Neuronal stem cell (in vitro differentiated cells): Measurements from ENCODE around the gene MEX3A.
"Not testable (repeated sequence)": the region's sequence is repeated elsewhere in the genome, so short reads cannot be mapped to it uniquely, and the experiment has no call there.

Experiments
- DNase-seq: peaks from one replicate; pipeline ENCODE4 v3.0.0-alpha.2; 2013; ENCODE audit warnings: low spot score
- H2AFZ ChIP-seq: one replicate; pipeline ENCODE4 v1.6.1; 2013; ENCODE audit warnings: mild to moderate bottlenecking, low read length, inconsistent platforms
- H2AK5ac ChIP-seq: 2 replicates; pipeline ENCODE4 v1.6.1; 2013; ENCODE audit warnings: low read depth, mild to moderate bottlenecking, inconsistent platforms, low read length, moderate library complexity, mixed read lengths
- H2BK120ac ChIP-seq: 2 replicates; pipeline ENCODE4 v1.6.1; 2013; ENCODE audit warnings: low read depth, mild to moderate bottlenecking, inconsistent platforms, low read length, moderate library complexity, mixed read lengths
- H2BK12ac ChIP-seq: one replicate; pipeline ENCODE4 v1.6.1; 2013; ENCODE audit warnings: low read length, inconsistent platforms
- H2BK15ac ChIP-seq: 2 replicates; pipeline ENCODE4 v1.6.1; 2013; ENCODE audit warnings: mild to moderate bottlenecking, low read length, inconsistent platforms, mixed read lengths
- H2BK5ac ChIP-seq: one replicate; pipeline ENCODE4 v1.6.1; 2013; ENCODE audit warnings: inconsistent platforms, mild to moderate bottlenecking, low read length, moderate library complexity
- H3K14ac ChIP-seq: one replicate; pipeline ENCODE4 v1.6.1; 2013; ENCODE audit warnings: low read length, inconsistent platforms
- H3K18ac ChIP-seq: 2 replicates; pipeline ENCODE4 v1.6.1; 2013; ENCODE audit warnings: low read length, inconsistent platforms
- H3K23ac ChIP-seq: 2 replicates; pipeline ENCODE4 v1.6.1; 2013; ENCODE audit warnings: low read depth, mild to moderate bottlenecking, mixed read lengths, low read length, inconsistent platforms; ENCODE audit not compliant: poor library complexity
- H3K27ac ChIP-seq: replicated peaks from 3 replicates; pipeline ENCODE4 v1.5.1; 2013; ENCODE audit warnings: low read length, inconsistent platforms
- H3K27me3 ChIP-seq, 3 experiments: 2 replicates each; pipeline ENCODE4 v1.6.1; 2013; ENCODE audit warnings: low read length in 3 of 3, mild to moderate bottlenecking in 2 of 3, inconsistent platforms in 1 of 3, low read depth in 1 of 3, mixed read lengths in 1 of 3, moderate library complexity in 1 of 3; ENCODE audit not compliant: control insufficient read depth in 3 of 3, insufficient read depth in 3 of 3
- H3K36me3 ChIP-seq, 2 donors: replicated peaks in 1 of 2; 2 replicates each; pipeline ENCODE4 v1.6.1; 2013; ENCODE audit warnings: low read length in 2 of 2; ENCODE audit not compliant: control insufficient read depth in 2 of 2, insufficient read depth in 2 of 2
- H3K4ac ChIP-seq: 2 replicates; pipeline ENCODE4 v1.6.1; 2013; ENCODE audit warnings: inconsistent platforms, mild to moderate bottlenecking, low read length, moderate library complexity
- H3K4me1 ChIP-seq, 2 donors: 1 replicate in 1 of 2; 2 replicates in 1 of 2; pipeline ENCODE4 v1.6.1; 2013; ENCODE audit warnings: low read length in 2 of 2, low read depth in 1 of 2; ENCODE audit not compliant: control insufficient read depth in 2 of 2, insufficient read depth in 1 of 2
- H3K4me2 ChIP-seq: one replicate; pipeline ENCODE4 v1.6.1; 2013; ENCODE audit warnings: mild to moderate bottlenecking, low read length, inconsistent platforms; ENCODE audit not compliant: insufficient read depth, poor library complexity, severe bottlenecking
- H3K4me3 ChIP-seq, 2 donors: 2 replicates each; pipeline ENCODE4 v1.5.1; 2013; ENCODE audit warnings: low read length in 2 of 2, mild to moderate bottlenecking in 2 of 2, inconsistent platforms in 1 of 2, moderate library complexity in 1 of 2
- H3K79me1 ChIP-seq: one replicate; pipeline ENCODE4 v1.6.1; 2013; ENCODE audit warnings: low read depth, mild to moderate bottlenecking, inconsistent platforms, low read length, moderate library complexity
- H3K9ac ChIP-seq: one replicate; pipeline ENCODE4 v1.6.1; 2013; ENCODE audit warnings: mild to moderate bottlenecking, low read depth, low read length, inconsistent platforms; ENCODE audit not compliant: poor library complexity
- H3K9me3 ChIP-seq, 2 donors: replicated peaks in 1 of 2; 2 replicates each; pipeline versions ENCODE3 to v1.6.1; 2013; ENCODE audit warnings: low read length in 2 of 2, mild to moderate bottlenecking in 2 of 2, inconsistent platforms in 1 of 2, low read depth in 1 of 2, mixed read lengths in 1 of 2, moderate library complexity in 1 of 2; ENCODE audit not compliant: control insufficient read depth in 2 of 2, insufficient read depth in 1 of 2
- H4K8ac ChIP-seq: one replicate; pipeline ENCODE4 v1.6.1; 2013; ENCODE audit warnings: low read depth, mild to moderate bottlenecking, inconsistent platforms, low read length, moderate library complexity
- H4K91ac ChIP-seq: one replicate; pipeline ENCODE4 v1.6.1; 2013; ENCODE audit warnings: low read length, low read depth, mild to moderate bottlenecking, inconsistent platforms; ENCODE audit not compliant: poor library complexity
- WGBS, 2 donors: extraction: QIAGEN DNeasy Blood & Tissue Kit; methylation state at CpG; one replicate each; pipeline ENCODE4 v1.1.7; 2013; ENCODE audit warnings: missing lambda C conversion rate in 2 of 2, mixed read lengths in 1 of 2; ENCODE audit not compliant: insufficient read length in 2 of 2, insufficient replicate concordance in 1 of 2; ENCODE audit errors: extremely low coverage in 2 of 2; 5-methylcytosine and 5-hydroxymethylcytosine counted together

Gene MEX3A

DNA sequence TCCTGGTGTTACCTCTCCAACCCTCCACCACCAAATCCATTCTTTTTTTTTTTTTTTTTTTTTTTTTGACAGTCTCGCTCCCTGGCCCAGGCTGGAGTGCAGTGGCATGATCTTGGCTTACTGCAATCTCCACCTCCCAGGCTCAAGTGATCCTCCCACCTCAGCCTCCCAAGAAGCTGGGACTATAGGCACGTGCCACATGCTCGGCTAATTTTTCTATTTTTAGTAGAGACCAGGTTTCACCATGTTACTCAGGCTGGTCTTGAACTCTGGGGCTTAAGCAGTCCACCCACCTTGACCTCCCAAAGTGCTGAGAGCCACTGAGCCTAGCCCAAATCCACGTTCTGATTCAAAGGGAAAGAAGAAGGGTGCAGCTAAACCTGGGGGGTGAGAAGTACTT is 38.7 kb upstream of the MEX3A start:
- H4K8ac ChIP-seq, H3K4me3 ChIP-seq, H3K9ac ChIP-seq, H3K18ac ChIP-seq, DNase-seq, H2AK5ac ChIP-seq, H2BK5ac ChIP-seq, H3K27me3 ChIP-seq, H3K4me2 ChIP-seq, H2BK15ac ChIP-seq, H2BK120ac ChIP-seq, H3K9me3 ChIP-seq, H4K91ac ChIP-seq, H2AFZ ChIP-seq, H3K14ac ChIP-seq, H3K4ac ChIP-seq, H2BK12ac ChIP-seq, H3K27ac ChIP-seq, H3K23ac ChIP-seq, H3K79me1 ChIP-seq: not testable (repeated sequence)
- peaks cover 23 to 31% of the 10 kb centered on the region in 2 donors for H3K4me1 ChIP-seq
- H3K36me3 ChIP-seq: peaks cover 5 to 45% of the 10 kb centered on the region in 2 donors
- WGBS, 2 donors: no CpG with 5 or more reads among the region's 4 CpGs

- H2BK12ac ChIP-seq: no peak overlapping the region
- H3K36me3 ChIP-seq: peaks cover 5 to 51% of the 10 kb centered on the region in 2 donors
- peaks cover 0 to 2% of the 10 kb centered on the region in 2 donors for H3K9me3 ChIP-seq
- H3K27me3 ChIP-seq: no peaks in the 10 kb centered on the region
- no peak overlapping the region for H2BK15ac ChIP-seq
- DNase-seq: no peak
- no peak overlapping the region for H2AK5ac ChIP-seq
- H3K14ac ChIP-seq: no peak overlapping the region
- H3K18ac ChIP-seq: no peak overlapping the region
- no peak overlapping the region for H2BK5ac ChIP-seq
- H3K27ac ChIP-seq: no peak overlapping the region
- H3K9ac ChIP-seq: no peak overlapping the region
- no peak overlapping the region for H2AFZ ChIP-seq
- no peak overlapping the region for H3K4ac ChIP-seq
- no peak overlapping the region for H3K4me2 ChIP-seq
- H3K79me1 ChIP-seq: peaks cover 5% of the 10 kb centered on the region
- peaks cover 26 to 29% of the 10 kb centered on the region in 2 donors for H3K4me1 ChIP-seq
- H3K4me3 ChIP-seq: no peak overlapping the region
- no peak overlapping the region for H2BK120ac ChIP-seq
- H3K23ac ChIP-seq: no peak overlapping the region
- H4K8ac ChIP-seq: no peak overlapping the region
- WGBS, 2 donors: no CpG with 5 or more reads among the region's 3 CpGs
- H4K91ac ChIP-seq: no peak overlapping the region
These were observed 38.1 kb upstream of the MEX3A start for GRCh38 chr1:156120318-156120717.

- no peak overlapping the region for H3K4me2 ChIP-seq
- no peak overlapping the region for H3K14ac ChIP-seq
- H3K23ac ChIP-seq: no peak overlapping the region
- peaks cover 7% of the 10 kb centered on the region for H3K79me1 ChIP-seq
- no peak overlapping the region for H2AK5ac ChIP-seq
- H3K36me3 ChIP-seq: peaks cover 5 to 58% of the 10 kb centered on the region in 2 donors
- H4K8ac ChIP-seq: no peak overlapping the region
- no peak overlapping the region for H4K91ac ChIP-seq
- peak overlapping the region; percentile 37 for H2BK120ac ChIP-seq
- whole genome bisulfite sequencing, 2 donors: no CpG with 5 or more reads among the region's 3 CpGs
- peaks cover 28 to 34% of the 10 kb centered on the region in 2 donors for H3K4me1 ChIP-seq
- no peak overlapping the region for H2BK15ac ChIP-seq
- H2AFZ ChIP-seq: no peak overlapping the region
- no peak overlapping the region for H2BK5ac ChIP-seq
- H3K18ac ChIP-seq: no peak overlapping the region
- no peak overlapping the region for H3K9ac ChIP-seq
- no peaks in the 10 kb centered on the region for H3K27me3 ChIP-seq
- no peak overlapping the region for H3K4ac ChIP-seq
- no peak overlapping the region for H2BK12ac ChIP-seq
- H3K9me3 ChIP-seq: peaks cover 0 to 2% of the 10 kb centered on the region in 2 donors
- no peak overlapping the region for H3K27ac ChIP-seq
- no peak overlapping the region for H3K4me3 ChIP-seq
- DNase-seq: no peak
These were observed 37.4 kb upstream of the MEX3A start for GRCh38 chr1:156119503-156120209.

DNA sequence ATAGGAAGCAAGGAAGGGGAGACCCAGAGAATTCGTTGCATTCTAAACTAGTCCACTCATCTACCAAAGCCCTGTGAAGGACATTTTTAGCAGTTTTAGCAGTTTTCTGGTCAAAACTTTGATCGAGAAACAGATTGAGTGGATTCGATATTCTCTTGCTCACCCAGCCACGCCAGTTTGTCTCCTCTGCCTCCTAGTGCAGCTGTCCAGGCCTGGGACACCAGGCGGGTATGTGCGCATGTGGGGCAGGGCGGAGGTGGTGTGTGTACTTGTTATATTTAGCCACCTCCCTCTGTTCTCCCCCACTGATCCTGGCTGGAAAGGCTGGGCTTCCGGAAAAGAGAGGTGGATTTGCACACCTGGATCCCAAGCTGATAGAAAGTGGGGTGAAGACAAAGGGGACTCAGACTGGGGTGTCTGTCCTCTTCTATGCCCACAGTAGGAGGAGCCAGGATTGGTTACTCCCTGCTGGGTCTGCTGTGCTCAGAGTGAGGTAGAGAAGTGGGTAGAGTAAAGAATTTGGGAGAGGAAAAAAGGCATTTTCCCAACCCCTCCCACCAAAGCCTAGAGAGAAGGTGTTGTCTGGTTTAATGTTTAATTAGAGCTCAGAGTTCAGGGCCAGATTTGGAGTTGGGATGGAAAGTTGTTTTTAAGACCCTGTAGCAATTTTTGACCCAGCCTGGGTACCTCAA is 36.1 kb upstream of the MEX3A start:
- peaks cover 7% of the 10 kb centered on the region for H3K79me1 ChIP-seq
- no peak overlapping the region for H2BK12ac ChIP-seq
- H3K27me3 ChIP-seq: peaks cover 0 to under 1% (median 0%) of the 10 kb centered on the region in 3 experiments
- no peak overlapping the region for H3K9ac ChIP-seq
- no peak overlapping the region for H2AK5ac ChIP-seq
- no peak for DNase-seq
- no peak overlapping the region for H3K27ac ChIP-seq
- H2BK5ac ChIP-seq: no peak overlapping the region
- no peak overlapping the region for H3K4ac ChIP-seq
- H3K4me2 ChIP-seq: no peak overlapping the region
- no peak overlapping the region for H2BK15ac ChIP-seq
- H3K9me3 ChIP-seq: no peaks in the 10 kb centered on the region
- H3K23ac ChIP-seq: no peak overlapping the region
- H4K8ac ChIP-seq: no peak overlapping the region
- no peak overlapping the region for H4K91ac ChIP-seq
- no peak overlapping the region for H2BK120ac ChIP-seq
- no peak overlapping the region for H3K4me3 ChIP-seq
- WGBS, 2 donors: no CpG with 5 or more reads among the region's 8 CpGs
- no peak overlapping the region for H2AFZ ChIP-seq
- no peak overlapping the region for H3K18ac ChIP-seq
- H3K36me3 ChIP-seq: peaks cover 5 to 66% of the 10 kb centered on the region in 2 donors
- peaks cover 30 to 37% of the 10 kb centered on the region in 2 donors for H3K4me1 ChIP-seq
- no peak overlapping the region for H3K14ac ChIP-seq
